SK-N-MC (cell line): ENCODE results near the gene MPZL2.

ENCODE experiments used
- EZH2 ChIP-seq: fragments of 200-600 bp; sonication (generic); IDR thresholded peaks from one replicate; pipeline ENCODE4 v1.6.1; 2017; ENCODE audit warnings: antibody characterized with exemption
- FOXP2 ChIP-seq: optimal IDR thresholded peaks from 2 replicates; pipeline ENCODE3; 2011; ENCODE audit warnings: mild to moderate bottlenecking, moderate library complexity; ENCODE audit not compliant: insufficient read depth; ENCODE audit errors: extremely low read length, control extremely low read depth
- POLR2AphosphoS5 ChIP-seq: IDR thresholded peaks from 2 replicates; pipeline ENCODE4 v1.6.1; 2012; ENCODE audit warnings: mild to moderate bottlenecking, low read depth, low read length, borderline replicate concordance

- no peak for TF ChIP-seq POLR2AphosphoS5
- no peak for TF ChIP-seq EZH2
- TF ChIP-seq FOXP2, result no peak
These were observed 985 bp downstream of the MPZL2 start for GRCh38 chr11:118263112-118263511.
